HG02588 (cell line): ENCODE data around the gene TSC22D2.

Experiments
- ATAC-seq: cut with Tn5 transposase; IDR thresholded peaks from one replicate; pipeline ENCODE4 v1.9.1; 2021; ENCODE audit warnings: mild to moderate bottlenecking, moderate library complexity; ENCODE audit not compliant: unreplicated experiment

TSC22D2 gene

GRCh38 chr3:150411106-150411460 is 3.0 kb downstream of the TSC22D2 start:
- ATAC-seq, result no peak

GRCh38 chr3:150411546-150411945 is 3.4 kb downstream of the TSC22D2 start:
- no peak for ATAC-seq

GRCh38 chr3:150411976-150412375 is 3.9 kb downstream of the TSC22D2 start:
- ATAC-seq, result no peak

- no peak for ATAC-seq
Measured at GRCh38 chr3:150412561-150413231, 4.6 kb downstream of the TSC22D2 start.

- ATAC-seq, result no peak
Measured at GRCh38 chr3:150414258-150414657, 6.2 kb downstream of the TSC22D2 start.

- no peak for ATAC-seq
Measured at GRCh38 chr3:150414959-150415358, 6.9 kb downstream of the TSC22D2 start.

GRCh38 chr3:150419076-150419868 is 11.2 kb downstream of the TSC22D2 start:
- no peak for ATAC-seq

- no peak for ATAC-seq
Measured at GRCh38 chr3:150419959-150420358, 11.9 kb downstream of the TSC22D2 start.

GRCh38 chr3:150421256-150421655 is 13.2 kb downstream of the TSC22D2 start:
- no peak for ATAC-seq

- no peak for ATAC-seq
Measured at GRCh38 chr3:150421799-150422548, 13.9 kb downstream of the TSC22D2 start.

- ATAC-seq, result no peak
Measured at GRCh38 chr3:150422907-150423306, 14.8 kb downstream of the TSC22D2 start.

- no peak for ATAC-seq
Measured at GRCh38 chr3:150423761-150424160, 15.7 kb downstream of the TSC22D2 start.

- no peak for ATAC-seq
Measured at GRCh38 chr3:150426292-150426691, 18.2 kb downstream of the TSC22D2 start.

GRCh38 chr3:150428562-150428961 is 20.5 kb downstream of the TSC22D2 start:
- ATAC-seq, result no peak

GRCh38 chr3:150429767-150430671 is 21.9 kb downstream of the TSC22D2 start:
- ATAC-seq, result no peak

GRCh38 chr3:150433347-150433746 is 25.2 kb downstream of the TSC22D2 start:
- no peak for ATAC-seq

- ATAC-seq, result no peak
Measured at GRCh38 chr3:150434234-150434633, 26.1 kb downstream of the TSC22D2 start.

GRCh38 chr3:150436161-150436560 is 28.1 kb downstream of the TSC22D2 start:
- no peak for ATAC-seq

- ATAC-seq, result no peak
Measured at GRCh38 chr3:150439657-150440056, 31.6 kb downstream of the TSC22D2 start.

GRCh38 chr3:150443331-150443741 is 35.2 kb downstream of the TSC22D2 start:
- no peak for ATAC-seq

- ATAC-seq, result no peak
Measured at GRCh38 chr3:150444371-150444770, 36.3 kb downstream of the TSC22D2 start.
